ENCODE data around the gene DCDC1.

GRCh38 chr11:31000381-31000780 is 369.2 kb downstream of the DCDC1 start:
- TF ChIP-seq CTCF (IDR thresholded peaks at IDR 0.05) (no peak), POLR2A (IDR thresholded peaks at IDR 0.05; ENCODE audit: low read depth) (no peak), POLR2AphosphoS5 (IDR thresholded peaks at IDR 0.05) (no peak)

All from esophagus muscularis mucosa (tissue), 3 donors.